HG03280 (cell line): Measurements from ENCODE around the gene CDK5R2.

Experiments
- ATAC-seq: cut with Tn5 transposase; IDR thresholded peaks from one replicate; pipeline ENCODE4 v1.9.1; 2021; ENCODE audit warnings: mild to moderate bottlenecking, moderate library complexity; ENCODE audit not compliant: unreplicated experiment

CDK5R2 gene

DNA sequence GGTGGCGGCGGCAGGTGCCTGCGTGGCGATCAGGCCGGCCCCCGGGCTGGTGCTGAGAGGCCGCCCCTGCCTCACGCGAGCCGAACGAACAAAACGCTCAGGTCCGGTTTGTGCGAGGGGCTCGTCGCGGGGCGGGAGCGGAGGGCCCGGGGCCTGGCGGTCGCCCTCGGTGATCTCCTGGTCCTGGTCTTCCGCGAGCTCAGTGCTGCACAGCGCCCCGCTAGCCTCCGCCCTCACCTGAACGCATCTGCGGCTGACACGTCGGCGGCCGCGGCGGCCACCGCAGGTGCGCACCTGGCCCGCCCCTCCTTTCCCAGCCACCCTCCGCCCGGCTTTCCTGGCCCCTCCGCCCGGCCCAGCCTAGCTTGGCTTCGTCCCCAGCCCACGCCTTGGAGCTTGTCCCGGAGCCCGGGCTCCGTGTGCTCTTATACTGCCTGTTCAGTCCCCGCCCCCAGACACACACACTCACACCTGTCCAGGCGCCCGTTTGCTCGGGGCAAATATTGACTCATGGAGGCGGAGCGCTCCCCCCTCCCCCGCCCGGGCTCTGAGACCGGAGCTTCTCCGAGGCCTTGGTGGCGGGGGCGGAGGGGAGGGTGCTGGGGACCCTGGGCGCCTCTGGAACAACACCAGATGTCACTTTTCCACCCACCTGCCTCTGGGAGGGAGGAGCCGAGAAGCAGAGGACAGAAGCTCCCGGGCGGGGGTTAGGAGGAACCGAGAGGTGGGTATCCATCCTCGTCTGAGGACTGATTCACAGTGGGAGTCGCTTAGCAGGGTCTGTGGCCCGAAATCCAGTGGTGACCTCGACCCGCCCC lies 42.3 kb downstream of the CDK5R2 start:
- ATAC-seq, result no peak

DNA sequence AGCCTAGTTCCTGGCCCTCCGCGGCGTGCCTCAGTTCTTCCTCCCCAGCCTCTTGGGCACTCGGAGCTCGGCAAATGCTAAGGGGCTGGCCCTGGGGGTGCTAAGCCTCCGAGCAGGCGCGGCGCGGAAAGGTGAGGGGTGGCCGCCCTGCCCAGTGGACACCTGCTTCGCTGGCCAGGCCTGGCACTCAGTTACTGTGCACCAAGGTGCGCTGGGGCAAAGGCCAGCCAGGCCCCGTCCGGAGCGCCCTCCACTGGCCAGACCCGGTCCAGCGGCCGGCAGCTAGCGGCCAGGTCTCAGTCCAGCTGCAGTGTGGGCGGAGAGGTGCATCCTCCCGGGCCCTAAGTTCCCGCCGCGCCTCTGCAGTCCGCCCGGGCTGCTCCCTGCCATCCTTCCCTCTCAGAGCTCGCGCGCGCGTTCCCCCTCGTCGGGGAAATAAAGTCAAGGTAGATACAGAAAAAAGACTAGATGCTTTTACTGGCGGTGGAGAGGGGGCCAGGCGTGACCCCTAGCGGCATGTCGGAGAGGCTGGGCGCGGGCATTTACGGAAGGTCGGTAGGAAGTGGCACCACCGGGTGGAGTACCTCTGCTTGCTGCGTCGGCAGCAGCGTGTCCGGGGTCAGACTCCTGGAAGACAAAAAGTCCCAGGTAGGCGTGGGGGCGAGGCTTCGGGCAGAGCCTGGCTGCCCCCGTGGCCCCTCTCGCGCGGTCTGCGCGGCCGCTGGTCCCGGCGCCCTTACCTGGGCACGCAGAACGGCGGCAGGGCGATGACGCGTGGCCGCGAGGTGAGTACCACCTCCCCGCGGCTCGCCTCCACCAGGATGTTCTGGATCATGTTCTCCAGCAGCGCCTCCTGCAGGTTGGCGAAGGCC lies 43.2 kb downstream of the CDK5R2 start:
- no peak for ATAC-seq

DNA sequence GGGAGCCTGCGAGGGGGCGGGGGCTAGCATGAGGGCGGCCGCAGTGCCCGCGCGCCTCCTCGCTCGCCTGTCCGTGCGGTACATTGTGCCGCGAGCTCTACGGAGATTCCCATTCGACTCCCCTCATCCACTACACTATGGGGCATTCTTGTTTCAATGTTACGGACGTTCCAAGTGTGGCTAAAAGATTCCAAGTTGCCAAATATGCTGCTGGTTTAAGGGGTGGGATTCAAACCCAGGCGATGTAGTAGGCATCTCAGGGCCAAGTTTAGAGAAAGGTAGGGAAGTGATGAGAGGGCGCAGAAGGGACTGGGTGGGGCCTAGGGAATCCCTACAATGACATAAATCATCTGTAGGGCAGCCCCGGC lies 43.8 kb downstream of the CDK5R2 start:
- no peak for ATAC-seq

- ATAC-seq, result no peak
Measured at GRCh38 chr2:219003979-219004378, 44.5 kb downstream of the CDK5R2 start.

- ATAC-seq, result no peak
Measured at GRCh38 chr2:219009294-219009693, 49.8 kb downstream of the CDK5R2 start.

DNA sequence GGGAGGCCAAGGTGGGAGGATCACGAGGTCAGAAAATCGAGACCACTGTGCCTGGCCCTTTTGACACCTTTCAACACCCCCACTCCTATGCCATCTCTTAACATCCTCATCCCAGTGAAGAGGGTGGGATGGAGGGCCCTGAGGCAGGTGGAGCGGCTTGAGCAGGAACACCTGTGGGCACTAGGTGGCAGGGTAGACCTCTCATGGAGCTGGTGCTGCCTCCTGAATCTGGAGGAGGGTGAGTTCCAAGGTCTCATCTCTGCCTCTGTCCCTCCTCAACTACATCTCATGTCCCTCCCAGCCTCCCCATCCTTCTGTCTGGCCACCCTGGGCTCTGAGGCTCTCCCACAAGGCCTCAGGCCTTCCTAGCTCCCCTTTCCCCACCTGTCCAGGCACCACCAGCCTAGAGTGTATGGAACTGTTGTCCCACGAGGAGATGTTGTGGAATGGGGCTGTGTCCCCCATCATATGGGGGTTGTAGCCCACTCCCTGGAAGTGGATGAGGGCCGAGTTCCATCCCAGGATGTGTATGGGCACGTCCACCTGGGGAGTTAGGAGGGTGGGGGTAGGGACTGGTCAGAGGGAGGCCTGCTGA lies 50.8 kb downstream of the CDK5R2 start:
- no peak for ATAC-seq

DNA sequence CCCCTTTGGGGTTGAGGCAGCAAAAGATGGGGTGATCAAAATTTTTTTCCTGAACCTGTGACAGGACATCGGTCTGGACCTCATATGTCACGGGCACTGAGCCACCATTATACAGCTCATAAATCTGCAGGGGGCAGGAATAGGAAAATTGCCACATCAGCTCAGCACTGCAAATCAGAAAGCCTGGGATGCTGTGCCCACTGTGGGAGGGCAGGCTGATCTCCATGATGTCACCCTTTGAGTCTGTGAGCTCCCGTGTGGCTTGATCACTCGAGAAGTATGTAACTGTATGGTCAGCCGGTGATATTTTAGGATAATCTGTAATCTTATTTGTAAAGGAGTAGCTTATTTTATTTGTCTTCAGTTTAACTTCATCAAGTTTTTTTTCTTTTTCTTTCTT lies 51.4 kb downstream of the CDK5R2 start:
- ATAC-seq, result no peak
